DND-41 (cell line): ENCODE data around the gene EPB41.

Experiments
- ATAC-seq: fragments of 200-7000 bp; cut with Tn5 transposase; 3 replicates; pipeline ENCODE4 v1.9.1; 2021; ENCODE audit warnings: low read depth; ENCODE audit not compliant: insufficient read depth
- DNase-seq: peaks from one replicate; pipeline ENCODE4 v3.0.0-alpha.2; 2020
- H2AFZ ChIP-seq: 2 replicates; pipeline ENCODE4 v1.6.0; 2012; ENCODE audit warnings: low read depth, low read length
- H3K27ac ChIP-seq: 2 replicates; pipeline ENCODE4 v1.5.1; 2012; ENCODE audit warnings: low read length, inconsistent platforms
- H3K27me3 ChIP-seq: fragments of 200-600 bp; sonication (generic); 2 replicates; pipeline ENCODE4 v1.6.0; 2012; ENCODE audit warnings: low read length, mild to moderate bottlenecking, inconsistent platforms; ENCODE audit not compliant: insufficient read depth, poor library complexity
- H3K36me3 ChIP-seq: 2 replicates; pipeline ENCODE4 v1.5.1; 2012; ENCODE audit warnings: low read length, inconsistent platforms; ENCODE audit not compliant: insufficient read depth
- H3K4me1 ChIP-seq: 2 replicates; pipeline ENCODE4 v1.5.1; 2012; ENCODE audit warnings: mild to moderate bottlenecking, low read length; ENCODE audit not compliant: insufficient read depth
- H3K4me2 ChIP-seq: 2 replicates; pipeline ENCODE4 v1.6.0; 2012; ENCODE audit warnings: mild to moderate bottlenecking, moderate library complexity, low read length, inconsistent platforms; ENCODE audit not compliant: insufficient read depth
- H3K4me3 ChIP-seq, 2 experiments: fragments of 200-600 bp in 1 of 2; shearing (Covaris generic) in 1 of 2; 2 replicates each; pipeline ENCODE4 v1.5.1; 2012 to 2016; ENCODE audit warnings: inconsistent platforms in 2 of 2, low read length in 2 of 2, mild to moderate bottlenecking in 2 of 2, low read depth in 1 of 2, moderate library complexity in 1 of 2
- H3K79me2 ChIP-seq: 2 replicates; pipeline ENCODE4 v1.6.0; 2012; ENCODE audit warnings: low read length, inconsistent platforms; ENCODE audit not compliant: insufficient read depth
- H3K9ac ChIP-seq: 2 replicates; pipeline ENCODE4 v1.6.0; 2012; ENCODE audit warnings: low read depth, mild to moderate bottlenecking, inconsistent platforms, low read length, moderate library complexity
- H3K9me3 ChIP-seq: 2 replicates; pipeline ENCODE4 v1.5.1; 2012; ENCODE audit warnings: low read length, moderate library complexity, mild to moderate bottlenecking, inconsistent platforms; ENCODE audit not compliant: insufficient read depth, severe bottlenecking
- H4K20me1 ChIP-seq: 2 replicates; pipeline ENCODE4 v1.6.0; 2012; ENCODE audit warnings: low read length; ENCODE audit not compliant: insufficient read depth
- EZH2 ChIP-seq: IDR thresholded peaks from 3 replicates; pipeline ENCODE4 v1.6.1; 2012; ENCODE audit warnings: borderline replicate concordance, low read depth, mild to moderate bottlenecking, moderate library complexity, low read length, inconsistent platforms; ENCODE audit not compliant: severe bottlenecking
- TF ChIP-seq, protein P1 (sequence below): IDR thresholded peaks from 2 replicates; pipeline ENCODE4 v1.5.1; 2012; ENCODE audit warnings: borderline replicate concordance, low read length, moderate library complexity, mild to moderate bottlenecking; ENCODE audit not compliant: poor library complexity, severe bottlenecking; ENCODE audit errors: extremely low read depth

EPB41 gene

DNA sequence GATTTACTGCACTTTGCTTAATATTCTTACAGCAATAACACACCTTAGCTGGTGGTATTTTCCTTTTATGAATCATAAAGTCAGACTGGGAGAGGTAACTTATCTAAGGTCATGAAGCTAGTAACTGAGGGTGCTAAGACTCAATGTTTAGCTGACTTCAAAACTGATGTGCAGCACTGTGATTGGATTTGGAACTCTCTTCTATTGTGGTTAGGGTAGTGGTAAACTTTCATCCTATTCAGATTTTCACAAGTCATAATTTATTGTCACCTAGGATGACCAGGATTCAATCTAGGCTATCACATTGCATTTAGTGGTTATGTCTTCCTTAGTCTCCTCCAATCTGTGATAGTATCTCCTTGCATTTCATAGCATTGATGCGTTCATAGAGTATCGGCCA lies 18.9 kb downstream of the EPB41 start:
- Histone ChIP-seq H3K9ac (no peak overlapping the region), H3K4me2 (no peak overlapping the region), H3K4me1 (peaks cover 11% of the 10 kb centered on the region), H3K9me3 (no peaks in the 10 kb centered on the region), H4K20me1 (peaks cover 24% of the 10 kb centered on the region; the same call in 1 of the 2 replicates), H2AFZ (no peak overlapping the region), H3K4me3 (no peak overlapping the region), H3K27me3 (no peaks in the 10 kb centered on the region), H3K36me3 (no peaks in the 10 kb centered on the region), H3K79me2 (peaks cover 92% of the 10 kb centered on the region), H3K27ac (no peak overlapping the region)
- DNase-seq (no peak), ATAC-seq (0 out of 3 replicates have a peak, but pooled peaks have one; percentile 44)
- TF ChIP-seq EZH2, result no peak
- TF ChIP-seq, protein P1, sequence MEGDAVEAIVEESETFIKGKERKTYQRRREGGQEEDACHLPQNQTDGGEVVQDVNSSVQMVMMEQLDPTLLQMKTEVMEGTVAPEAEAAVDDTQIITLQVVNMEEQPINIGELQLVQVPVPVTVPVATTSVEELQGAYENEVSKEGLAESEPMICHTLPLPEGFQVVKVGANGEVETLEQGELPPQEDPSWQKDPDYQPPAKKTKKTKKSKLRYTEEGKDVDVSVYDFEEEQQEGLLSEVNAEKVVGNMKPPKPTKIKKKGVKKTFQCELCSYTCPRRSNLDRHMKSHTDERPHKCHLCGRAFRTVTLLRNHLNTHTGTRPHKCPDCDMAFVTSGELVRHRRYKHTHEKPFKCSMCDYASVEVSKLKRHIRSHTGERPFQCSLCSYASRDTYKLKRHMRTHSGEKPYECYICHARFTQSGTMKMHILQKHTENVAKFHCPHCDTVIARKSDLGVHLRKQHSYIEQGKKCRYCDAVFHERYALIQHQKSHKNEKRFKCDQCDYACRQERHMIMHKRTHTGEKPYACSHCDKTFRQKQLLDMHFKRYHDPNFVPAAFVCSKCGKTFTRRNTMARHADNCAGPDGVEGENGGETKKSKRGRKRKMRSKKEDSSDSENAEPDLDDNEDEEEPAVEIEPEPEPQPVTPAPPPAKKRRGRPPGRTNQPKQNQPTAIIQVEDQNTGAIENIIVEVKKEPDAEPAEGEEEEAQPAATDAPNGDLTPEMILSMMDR, result no peak

DNA sequence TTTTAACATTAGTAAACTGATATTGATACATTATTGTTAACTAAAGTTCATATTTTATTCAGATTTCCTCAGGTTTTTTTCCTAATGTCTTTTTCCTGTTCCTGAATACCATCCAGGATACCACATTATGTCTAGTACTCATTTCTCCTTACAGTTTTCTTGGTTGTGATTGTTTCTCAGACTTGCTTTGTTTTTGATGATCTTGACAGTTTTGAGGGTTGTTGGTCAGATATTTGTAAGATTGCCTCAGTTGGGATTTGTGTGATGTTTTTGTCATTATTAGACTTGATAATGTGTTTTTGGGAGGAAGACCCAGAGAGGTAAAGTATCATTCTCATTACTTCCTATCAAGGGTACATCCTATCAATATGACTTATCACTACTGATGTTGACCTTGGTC lies 19.5 kb downstream of the EPB41 start:
- peaks cover 5% of the 10 kb centered on the region for H3K4me1 ChIP-seq
- H3K36me3 ChIP-seq, result no peaks in the 10 kb centered on the region
- TF ChIP-seq, protein P1, result no peak
- no peak for TF ChIP-seq EZH2
- no peak overlapping the region for H3K4me3 ChIP-seq
- no peaks in the 10 kb centered on the region for H3K27me3 ChIP-seq
- ATAC-seq, result no peak
- no peak overlapping the region for H2AFZ ChIP-seq
- H3K9me3 ChIP-seq, result no peaks in the 10 kb centered on the region
- H3K4me2 ChIP-seq, result no peak overlapping the region
- no peak for DNase-seq
- peaks cover 92% of the 10 kb centered on the region for H3K79me2 ChIP-seq
- H4K20me1 ChIP-seq, result peaks cover 24% of the 10 kb centered on the region; the same call in 1 of the 2 replicates
- H3K9ac ChIP-seq, result no peak overlapping the region
- H3K27ac ChIP-seq, result no peak overlapping the region

DNA sequence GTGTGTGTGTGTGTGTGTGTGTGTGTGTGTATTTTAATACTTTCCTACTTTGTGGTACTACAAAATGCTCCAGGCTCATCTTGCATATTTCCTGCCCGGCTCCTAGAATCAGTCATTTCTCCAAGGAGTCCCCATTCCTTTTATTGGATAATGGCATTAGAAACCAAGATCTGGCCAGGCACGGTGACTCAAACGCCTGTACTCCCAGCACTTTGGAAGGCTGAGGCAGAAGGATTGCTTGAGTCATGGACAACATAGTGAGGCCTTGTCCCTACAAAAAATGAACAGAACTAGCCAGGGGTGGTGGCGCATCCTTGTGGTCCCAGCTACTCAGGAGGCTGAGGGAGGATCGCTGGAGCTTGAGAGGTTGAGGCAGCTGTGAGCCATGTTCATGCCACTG lies 20.3 kb downstream of the EPB41 start:
- no peak overlapping the region for H3K4me3 ChIP-seq
- 0 out of 2 replicates have a peak, but pooled peaks cover 3% of the 10 kb centered on the region for H3K4me1 ChIP-seq
- H3K4me2 ChIP-seq, result no peak overlapping the region
- H2AFZ ChIP-seq, result no peak overlapping the region
- H3K9ac ChIP-seq, result no peak overlapping the region
- H3K9me3 ChIP-seq, result no peaks in the 10 kb centered on the region
- H3K79me2 ChIP-seq, result peaks cover 92% of the 10 kb centered on the region
- no peak for TF ChIP-seq EZH2
- TF ChIP-seq, protein P1, result no peak
- ATAC-seq (no peak), DNase-seq (no peak)
- H3K27ac ChIP-seq, result no peak overlapping the region
- peaks cover 24% of the 10 kb centered on the region; the same call in 1 of the 2 replicates for H4K20me1 ChIP-seq
- no peaks in the 10 kb centered on the region for H3K36me3 ChIP-seq
- H3K27me3 ChIP-seq, result no peaks in the 10 kb centered on the region
